ENCODE measurements around the gene KIF1B.
"Not testable (repeated sequence)": the region's sequence is repeated elsewhere in the genome, so short reads cannot be mapped to it uniquely, and the experiment has no call there.

Gene KIF1B

GRCh38 chr1:10236405-10237156 lies 26.2 kb downstream of the KIF1B start:
- no peak for DNase-seq

DNA sequence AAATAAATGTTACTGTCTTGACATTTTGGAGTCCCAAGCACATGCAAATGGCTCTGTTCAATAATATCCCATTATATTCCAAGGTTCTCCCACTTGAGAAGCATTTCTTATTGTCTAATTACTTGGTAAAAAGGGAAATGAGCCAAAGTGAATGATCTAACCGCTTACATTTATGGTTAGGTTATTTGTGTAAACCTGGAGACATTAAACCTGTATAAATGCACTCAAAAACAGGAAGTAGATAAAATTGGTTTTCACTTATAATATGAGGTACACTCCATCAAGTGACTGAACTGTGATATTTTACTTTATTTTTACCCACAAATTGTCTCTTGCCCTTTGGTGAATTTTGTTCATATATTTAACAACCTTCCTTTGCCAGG lies 26.8 kb downstream of the KIF1B start:
- no peak for DNase-seq

DNA sequence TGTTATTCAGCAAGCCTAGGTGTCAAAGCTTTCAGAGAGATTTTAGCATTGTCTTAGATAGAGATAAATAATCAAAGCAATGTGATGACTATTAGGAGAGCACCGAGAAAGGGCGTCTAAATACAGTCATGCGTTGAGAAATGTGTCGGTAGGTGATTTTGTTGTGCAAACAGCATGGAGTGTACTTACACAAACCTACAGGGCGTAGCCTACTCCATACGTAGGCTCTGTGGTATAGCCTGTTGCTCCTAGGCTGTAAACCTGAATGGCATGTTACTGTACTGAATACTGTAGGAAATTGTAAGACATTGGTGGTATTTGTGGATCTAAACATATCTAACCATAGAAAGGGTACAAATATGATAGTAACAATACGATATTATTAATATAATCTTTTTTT lies 31.8 kb downstream of the KIF1B start:
- DNase-seq = no peak

DNA sequence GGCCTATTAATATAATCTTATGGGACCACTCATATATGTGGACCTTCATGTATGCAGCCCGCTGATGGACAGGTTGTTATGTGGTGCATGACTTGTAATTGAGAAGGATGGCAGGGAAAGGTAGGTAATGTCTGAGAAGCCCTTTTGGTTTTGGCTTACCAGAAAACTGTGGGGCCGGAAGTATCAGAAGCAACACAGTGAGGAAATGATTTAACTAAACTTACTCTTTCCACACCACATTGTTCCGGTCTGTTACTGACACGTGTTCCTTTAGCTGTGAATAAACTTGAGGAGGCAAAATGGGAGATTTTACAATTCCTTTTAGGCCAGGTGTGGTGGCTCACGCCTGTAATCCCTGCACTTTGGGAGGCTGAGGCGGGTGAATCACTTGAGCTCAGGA lies 32.4 kb downstream of the KIF1B start:
- DNase-seq = no peak

GRCh38 chr1:10245674-10246073 lies 35.3 kb downstream of the KIF1B start:
- DNase-seq = no peak

DNA sequence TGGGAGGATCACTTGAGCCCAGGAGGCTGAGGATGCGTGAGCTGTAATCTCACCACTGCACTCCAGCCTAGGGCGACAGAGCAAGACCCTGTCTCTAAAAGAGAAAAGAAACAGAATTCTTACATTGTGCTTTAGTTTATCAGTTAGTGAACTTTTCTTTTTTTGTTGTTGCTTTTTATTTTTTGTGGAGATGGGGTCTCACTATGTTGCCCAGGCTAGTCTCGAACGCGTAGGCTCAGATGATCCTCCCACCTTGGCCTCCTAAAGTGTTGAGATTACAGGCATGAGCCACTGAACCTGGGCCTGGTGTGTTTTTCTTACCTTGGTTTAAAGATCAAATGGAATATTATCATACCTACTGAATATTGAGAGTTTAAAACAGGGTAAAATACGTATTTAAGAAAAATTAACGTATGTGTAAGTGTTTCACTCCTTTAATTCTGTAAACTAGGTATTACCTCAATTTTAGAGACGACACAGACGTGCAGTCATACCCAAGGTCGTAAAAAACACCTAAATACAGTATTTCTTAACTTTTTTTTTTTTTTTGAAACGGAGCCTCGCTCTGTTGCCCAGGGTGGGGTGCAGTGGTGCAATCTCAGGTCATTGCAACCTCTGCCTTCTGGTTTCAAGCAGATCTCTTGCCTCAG lies 39.6 kb downstream of the KIF1B start:
- DNase-seq = no peak

GRCh38 chr1:10250663-10251062 lies 40.3 kb downstream of the KIF1B start:
- no peak for DNase-seq

GRCh38 chr1:10251325-10252108 lies 41.1 kb downstream of the KIF1B start:
- DNase-seq = not testable (repeated sequence)

- DNase-seq = no peak
These were observed 42.1 kb downstream of the KIF1B start for GRCh38 chr1:10252508-10252907.

- no peak for DNase-seq
These were observed 42.8 kb downstream of the KIF1B start for GRCh38 chr1:10253149-10253548.

- DNase-seq = no peak
These were observed 43.4 kb downstream of the KIF1B start for GRCh38 chr1:10253755-10254154.

DNA sequence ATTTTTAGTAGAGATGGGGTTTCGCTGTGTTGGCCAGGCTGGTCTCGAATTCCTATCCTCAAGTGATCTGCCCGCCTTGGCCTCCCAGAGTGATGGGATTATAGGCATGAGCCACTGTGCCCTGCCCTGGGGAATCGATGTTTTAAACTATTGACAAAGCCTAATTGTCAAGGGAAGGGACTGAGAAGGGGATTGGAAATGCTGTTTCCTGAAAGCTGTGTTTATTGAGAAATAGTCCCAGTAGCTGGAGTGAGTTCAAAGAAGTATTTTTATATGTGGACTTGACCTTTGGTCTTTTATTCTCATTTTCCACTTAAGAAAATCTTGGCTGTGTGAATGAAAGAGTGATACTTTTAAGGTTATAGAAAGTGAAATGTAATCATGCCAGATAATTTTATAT lies 47.5 kb downstream of the KIF1B start:
- no peak for DNase-seq

DNA sequence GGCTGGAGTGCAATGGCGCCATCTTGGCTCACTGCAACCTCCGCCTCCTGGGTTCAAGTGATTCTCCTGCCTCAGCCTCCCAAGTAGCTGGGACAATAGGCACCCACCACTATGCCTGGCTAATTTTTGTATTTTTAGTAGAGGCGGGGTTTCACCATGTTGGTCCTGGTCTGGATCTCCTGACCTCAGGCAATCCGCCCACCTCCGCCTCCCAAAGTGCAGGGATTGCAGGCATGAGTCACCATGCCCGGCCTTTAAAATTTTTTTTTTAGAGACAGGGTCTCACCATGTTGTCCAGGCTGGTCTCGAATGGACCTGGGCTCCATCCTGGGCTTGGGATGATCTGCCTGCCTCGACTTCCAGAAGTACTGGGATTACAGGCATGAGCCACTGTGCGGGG lies 49.2 kb downstream of the KIF1B start:
- not testable (repeated sequence) for DNase-seq

DNA sequence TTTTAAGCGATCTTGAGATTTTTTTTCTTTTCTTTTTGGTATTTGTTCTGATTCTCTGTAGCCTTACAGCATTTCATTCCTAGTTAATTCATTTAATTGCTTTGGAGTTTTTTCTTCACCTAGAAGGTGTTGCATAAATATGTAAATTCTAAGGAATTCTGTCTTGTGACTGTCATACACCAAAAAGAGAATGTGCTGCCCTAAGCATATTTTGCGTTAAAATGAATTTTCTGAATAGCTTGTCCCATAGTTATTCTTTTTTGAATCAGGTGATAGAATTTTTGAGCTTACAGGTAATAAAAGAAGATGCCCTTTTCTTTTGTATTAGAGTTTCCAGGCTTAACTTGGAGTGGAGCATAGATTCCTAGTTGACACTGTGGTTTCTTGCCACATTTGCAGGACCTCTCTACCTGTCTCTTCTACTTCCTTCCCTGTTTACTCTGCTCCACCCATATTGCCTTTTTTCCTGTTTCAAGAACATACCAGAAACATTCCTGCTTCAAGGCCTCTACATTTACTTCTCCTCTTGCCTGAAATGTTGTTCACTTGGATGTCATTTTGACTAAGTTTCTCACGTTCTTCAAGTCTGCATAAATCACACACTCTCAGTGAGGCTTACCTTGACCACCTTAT lies 53.2 kb downstream of the KIF1B start:
- DNase-seq = no peak

GRCh38 chr1:10265027-10265426 lies 54.7 kb downstream of the KIF1B start:
- no peak for DNase-seq

GRCh38 chr1:10265900-10266299 lies 55.5 kb downstream of the KIF1B start:
- DNase-seq = no peak

DNA sequence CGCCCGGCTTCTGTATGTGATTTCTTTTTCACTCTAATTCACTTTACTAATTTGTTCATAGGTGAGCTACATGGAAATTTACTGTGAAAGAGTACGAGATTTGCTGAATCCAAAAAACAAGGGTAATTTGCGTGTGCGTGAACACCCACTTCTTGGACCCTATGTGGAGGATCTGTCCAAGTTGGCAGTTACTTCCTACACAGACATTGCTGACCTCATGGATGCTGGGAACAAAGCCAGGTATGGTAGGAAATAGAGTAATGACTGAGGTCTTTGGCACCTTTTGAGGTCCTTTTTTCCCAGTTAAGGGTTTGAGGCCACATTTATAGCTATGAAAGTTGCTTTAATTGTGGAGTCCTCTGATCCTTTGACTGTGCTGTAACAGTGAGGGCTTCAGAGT lies 56.9 kb downstream of the KIF1B start:
- DNase-seq = no peak

DNA sequence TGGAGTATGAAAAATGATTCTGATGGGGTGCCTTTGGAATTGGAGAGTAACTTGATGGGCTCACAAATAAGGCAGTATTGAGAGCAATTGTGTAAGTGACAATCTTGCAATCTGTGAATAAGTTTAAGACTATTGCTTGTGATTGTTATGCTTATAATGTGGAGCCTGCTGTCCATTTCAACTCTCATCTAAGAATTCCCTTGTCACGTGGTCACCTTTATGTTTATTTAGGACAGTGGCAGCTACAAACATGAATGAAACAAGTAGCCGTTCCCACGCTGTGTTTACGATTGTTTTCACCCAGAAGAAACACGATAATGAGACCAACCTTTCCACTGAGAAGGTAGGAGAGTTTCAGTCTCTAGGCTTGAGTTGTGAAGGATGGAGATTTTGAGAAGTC lies 57.6 kb downstream of the KIF1B start:
- DNase-seq = no peak

DNA sequence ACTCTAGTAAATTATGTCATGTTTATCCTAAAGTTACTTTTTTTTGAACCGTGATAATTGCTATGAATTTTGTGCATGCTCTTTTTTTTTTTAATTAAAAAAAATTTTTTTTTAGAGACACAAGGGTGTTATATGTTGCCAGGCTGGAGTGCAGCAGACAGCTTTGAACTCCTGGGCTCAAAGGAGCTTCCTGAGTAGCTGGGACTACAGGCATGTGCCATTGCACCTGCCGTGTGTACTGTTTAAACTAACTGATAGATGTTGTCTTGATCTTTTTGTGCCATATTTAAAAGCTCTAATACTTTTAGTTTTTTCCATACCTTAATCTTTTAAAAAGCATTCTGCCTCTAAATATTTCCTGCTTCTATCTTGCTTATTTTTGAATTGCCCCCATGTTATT lies 60.7 kb downstream of the KIF1B start:
- DNase-seq = no peak

DNA sequence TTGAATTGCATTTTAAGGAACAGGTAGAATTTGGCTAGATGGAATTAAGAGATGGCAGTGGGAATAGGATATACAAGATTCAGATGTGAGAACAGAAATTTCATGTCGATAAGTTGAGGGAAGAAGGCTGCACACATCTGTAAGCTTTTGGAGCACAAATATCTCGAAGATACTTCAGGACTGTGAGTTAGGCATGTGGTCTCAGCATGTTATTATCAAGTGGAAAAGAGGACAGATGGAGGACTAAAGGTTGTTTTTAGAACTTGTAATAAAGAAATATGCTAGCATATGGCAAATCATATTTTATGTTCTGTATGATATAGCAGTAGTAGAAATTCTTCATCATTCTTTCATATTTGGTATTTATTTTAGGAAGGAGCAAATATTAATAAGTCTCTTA lies 61.5 kb downstream of the KIF1B start:
- DNase-seq = no peak

- no peak for DNase-seq
These were observed 61.9 kb downstream of the KIF1B start for GRCh38 chr1:10272274-10272673.

GRCh38 chr1:10278880-10279279 lies 68.5 kb downstream of the KIF1B start:
- no peak for DNase-seq

Measured in NCI-H1930 (cell line).